Glutamatergic neuron (in vitro differentiated cells): ENCODE measurements around the gene EPHX1. TPM values are rescaled to one million over a fixed set of nuclear protein-coding genes. Genes with fewer than 3 reads are reported as not detected.
A peak's percentile ranks its signal among the peaks of the same experiment; 100 is the strongest.

ENCODE experiments used
- DNase-seq: peaks from one replicate; pipeline ENCODE4 v3.0.0; 2022
- H3K27ac Mint-ChIP-seq: one replicate; pipeline ENCODE4 v1.8.0; 2020; ENCODE audit warnings: mild to moderate bottlenecking, mixed read lengths, inconsistent platforms; ENCODE audit not compliant: unreplicated experiment
- H3K27me3 Mint-ChIP-seq: one replicate; pipeline ENCODE4 v1.8.0; 2020; ENCODE audit warnings: mild to moderate bottlenecking, moderate library complexity, mixed read lengths, inconsistent platforms; ENCODE audit not compliant: unreplicated experiment
- H3K36me3 Mint-ChIP-seq: one replicate; pipeline ENCODE4 v1.8.0; 2020; ENCODE audit warnings: mild to moderate bottlenecking, mixed read lengths, inconsistent platforms; ENCODE audit not compliant: unreplicated experiment
- H3K4me1 Mint-ChIP-seq: one replicate; pipeline ENCODE4 v1.8.0; 2020; ENCODE audit warnings: mild to moderate bottlenecking, low read depth, mixed read lengths, inconsistent platforms; ENCODE audit not compliant: unreplicated experiment
- H3K4me3 Mint-ChIP-seq: one replicate; pipeline ENCODE4 v1.8.0; 2020; ENCODE audit warnings: mild to moderate bottlenecking, mixed read lengths, inconsistent platforms; ENCODE audit not compliant: unreplicated experiment
- H3K9me3 Mint-ChIP-seq: one replicate; pipeline ENCODE4 v1.8.0; 2020; ENCODE audit warnings: mild to moderate bottlenecking, moderate library complexity, mixed read lengths, inconsistent platforms; ENCODE audit not compliant: unreplicated experiment
- total RNA-seq: library from RNA; stranded (reverse); fragmentation: NEBNext Ultra II Directional; extraction: Animal tissue kit (Norgen Biotek cat#: 25700); gene quantifications from one replicate; pipeline ENCODE4 v1.2.1, GENCODE V29; 2021; ENCODE audit not compliant: unreplicated experiment
- TF ChIP-seq, protein P1 (sequence below): fragments of 200-600 bp; sonication (generic); IDR thresholded peaks from one replicate; pipeline ENCODE4 v1.5.0; 2021; ENCODE audit not compliant: partially characterized antibody, unreplicated experiment

EPHX1 gene
- total RNA-seq, 1 donor from 2014 or later = 60.4 TPM

DNA sequence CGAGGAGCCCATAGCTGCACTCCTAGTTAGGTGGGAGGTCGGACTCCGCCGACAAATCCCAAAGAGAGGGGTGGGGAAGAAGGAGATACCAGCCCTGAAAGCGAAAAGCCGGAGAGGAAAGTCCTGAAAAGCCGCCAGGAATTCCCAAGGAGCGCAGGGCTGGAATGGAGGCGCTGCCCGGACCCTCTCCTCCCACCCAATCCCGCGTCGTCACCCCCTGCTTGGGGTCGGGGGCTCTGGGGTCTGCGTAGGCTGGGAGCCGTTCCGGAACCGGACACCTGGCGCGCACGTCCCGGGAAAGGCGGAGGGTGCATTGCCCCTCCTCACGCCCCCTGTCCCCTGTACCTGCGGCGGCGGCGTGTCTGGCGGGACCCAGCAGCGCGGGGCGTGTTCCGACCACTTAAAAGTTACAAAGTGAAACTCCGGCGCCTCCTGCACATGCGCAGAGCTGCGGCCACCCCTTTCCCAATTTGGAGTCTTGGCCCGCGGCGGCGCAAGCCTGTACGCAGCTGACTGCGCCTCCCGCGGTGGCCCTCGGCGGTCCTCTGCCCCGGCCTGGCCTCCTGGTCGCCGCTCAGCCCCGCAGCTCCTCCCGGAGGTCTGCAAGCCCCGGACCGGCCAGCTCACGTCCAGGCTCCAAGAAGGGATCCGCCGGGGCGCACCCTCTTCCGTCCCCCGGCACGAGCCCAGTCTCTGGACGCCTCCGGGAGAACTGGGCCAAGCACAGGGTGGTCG lies 72.2 kb downstream of the EPHX1 start, which contains the start of gene TMEM63A:
Gene TMEM63A, minus strand, starts transcription at position 422 of the 735 bp plus-strand sequence. CDS start 4,800 bp downstream, outside the sequence.
- peak; percentile 69 for DNase-seq
- TF ChIP-seq, protein P1, sequence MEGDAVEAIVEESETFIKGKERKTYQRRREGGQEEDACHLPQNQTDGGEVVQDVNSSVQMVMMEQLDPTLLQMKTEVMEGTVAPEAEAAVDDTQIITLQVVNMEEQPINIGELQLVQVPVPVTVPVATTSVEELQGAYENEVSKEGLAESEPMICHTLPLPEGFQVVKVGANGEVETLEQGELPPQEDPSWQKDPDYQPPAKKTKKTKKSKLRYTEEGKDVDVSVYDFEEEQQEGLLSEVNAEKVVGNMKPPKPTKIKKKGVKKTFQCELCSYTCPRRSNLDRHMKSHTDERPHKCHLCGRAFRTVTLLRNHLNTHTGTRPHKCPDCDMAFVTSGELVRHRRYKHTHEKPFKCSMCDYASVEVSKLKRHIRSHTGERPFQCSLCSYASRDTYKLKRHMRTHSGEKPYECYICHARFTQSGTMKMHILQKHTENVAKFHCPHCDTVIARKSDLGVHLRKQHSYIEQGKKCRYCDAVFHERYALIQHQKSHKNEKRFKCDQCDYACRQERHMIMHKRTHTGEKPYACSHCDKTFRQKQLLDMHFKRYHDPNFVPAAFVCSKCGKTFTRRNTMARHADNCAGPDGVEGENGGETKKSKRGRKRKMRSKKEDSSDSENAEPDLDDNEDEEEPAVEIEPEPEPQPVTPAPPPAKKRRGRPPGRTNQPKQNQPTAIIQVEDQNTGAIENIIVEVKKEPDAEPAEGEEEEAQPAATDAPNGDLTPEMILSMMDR = no peak
- Mint-ChIP-seq H3K4me1 (peaks cover 9% of the 10 kb centered on the region), H3K27ac (no peak within 1 kb of the TSS), H3K9me3 (peaks cover 9% of the 10 kb centered on the region), H3K27me3 (peaks cover 12% of the 10 kb centered on the region), H3K36me3 (no peaks in the 10 kb centered on the region), H3K4me3 (peak within 1 kb of the TSS; percentile 80)

DNA sequence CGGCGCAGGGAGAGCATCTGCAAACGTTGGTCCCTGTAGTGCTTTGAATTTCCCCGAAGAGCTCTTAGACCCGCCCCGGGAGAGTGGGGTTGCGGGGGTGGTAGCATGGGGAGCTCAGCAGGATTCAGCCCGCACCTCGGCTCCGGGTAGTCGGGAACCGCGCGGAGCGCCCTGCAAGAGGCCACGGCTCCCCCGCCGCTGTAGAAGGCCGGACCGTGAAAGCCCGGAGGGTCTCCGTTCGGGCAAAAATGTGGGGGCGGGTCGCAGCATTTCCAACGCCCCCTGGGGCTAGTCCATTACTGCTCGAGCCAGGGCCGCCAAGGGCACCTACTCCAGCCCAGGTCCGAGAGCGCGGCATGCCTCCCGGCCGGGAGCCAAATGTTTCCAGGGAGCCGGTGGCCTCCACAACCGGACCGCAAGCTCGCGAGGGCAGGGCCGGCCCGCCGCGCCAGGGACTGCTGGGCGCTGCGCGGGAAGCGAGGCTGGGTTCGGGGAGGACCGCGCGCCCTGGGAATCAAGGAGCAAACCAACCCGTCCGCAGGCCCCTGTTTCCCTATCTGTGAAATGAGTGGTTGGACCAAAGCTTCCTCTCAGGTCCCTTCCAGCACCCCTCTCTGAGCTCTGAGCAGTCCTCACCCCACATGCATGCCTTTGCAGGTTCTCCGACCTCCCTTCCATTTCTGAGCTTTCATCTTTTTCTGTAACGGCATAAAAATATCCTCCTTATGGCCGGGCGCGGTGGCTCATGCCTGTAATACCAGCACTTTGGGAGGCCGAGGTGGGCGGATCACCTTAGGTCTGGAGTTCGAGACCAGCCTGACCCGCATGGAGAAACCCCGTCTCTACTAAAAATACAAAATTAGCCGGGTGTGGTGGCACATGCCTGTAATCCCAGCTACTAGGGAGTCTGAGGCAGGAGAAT lies 73.0 kb downstream of the EPHX1 start:
- DNase-seq = no peak
- Mint-ChIP-seq H3K27me3 (peaks cover 8% of the 10 kb centered on the region), H3K4me3 (peak overlapping the region; percentile 77), H3K9me3 (peaks cover 6% of the 10 kb centered on the region), H3K27ac (no peak overlapping the region), H3K4me1 (peaks cover 3% of the 10 kb centered on the region), H3K36me3 (no peaks in the 10 kb centered on the region)
- TF ChIP-seq, protein P1 = no peak

- TF ChIP-seq, protein P1 = no peak
- peaks cover 9% of the 10 kb centered on the region for H3K4me1 Mint-ChIP-seq
- DNase-seq = no peak
- H3K4me3 Mint-ChIP-seq = peak overlapping the region; percentile 61
- H3K27me3 Mint-ChIP-seq = peaks cover 8% of the 10 kb centered on the region
- peak overlapping the region; percentile 1 for H3K27ac Mint-ChIP-seq
- H3K36me3 Mint-ChIP-seq = no peaks in the 10 kb centered on the region
- H3K9me3 Mint-ChIP-seq = peaks cover 7% of the 10 kb centered on the region
Measured at GRCh38 chr1:225883616-225884265, 73.8 kb downstream of the EPHX1 start.

DNA sequence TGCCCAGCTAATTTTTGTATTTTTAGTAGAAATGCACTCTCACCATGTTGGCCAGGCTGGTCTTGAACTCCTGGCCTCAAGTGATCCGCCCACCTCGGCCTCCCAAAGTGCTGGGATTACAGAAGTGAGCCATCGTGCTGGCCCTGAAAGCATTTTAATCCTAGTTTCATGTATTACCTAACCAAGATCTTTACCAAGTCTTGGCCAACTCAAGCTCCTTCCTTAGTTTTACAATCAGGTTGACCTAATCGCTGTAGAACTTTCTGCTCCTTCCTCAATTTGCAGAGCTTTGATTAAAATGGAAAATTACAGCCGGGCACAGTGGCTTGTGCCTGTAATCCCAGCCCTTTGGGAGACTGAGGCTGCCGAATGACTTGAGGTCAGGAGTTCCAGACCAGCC lies 75.4 kb downstream of the EPHX1 start:
- no peak overlapping the region for H3K27ac Mint-ChIP-seq
- no peak for DNase-seq
- TF ChIP-seq, protein P1 = no peak
- H3K36me3 Mint-ChIP-seq = no peaks in the 10 kb centered on the region
- H3K4me3 Mint-ChIP-seq = no peak overlapping the region
- peaks cover 16% of the 10 kb centered on the region for H3K9me3 Mint-ChIP-seq
- peaks cover 15% of the 10 kb centered on the region for H3K4me1 Mint-ChIP-seq
- peaks cover 6% of the 10 kb centered on the region for H3K27me3 Mint-ChIP-seq
